SK-N-MC (cell line): ENCODE results near the gene ZNF99.
"Not testable (repeated sequence)": the region's sequence is repeated elsewhere in the genome, so short reads cannot be mapped to it uniquely, and the experiment has no call there.

ENCODE experiments used
- DNase-seq: peaks from one replicate; pipeline ENCODE4 v3.0.0-alpha.2; 2011; ENCODE audit warnings: low read depth, low spot score
- H3K27ac ChIP-seq: fragments of 200-600 bp; sonication (generic); 2 replicates; pipeline ENCODE4 v1.5.1; 2016; ENCODE audit warnings: mixed run types
- H3K36me3 ChIP-seq: fragments of 200-600 bp; sonication (generic); 2 replicates; pipeline ENCODE4 v1.6.1; 2017; ENCODE audit warnings: antibody characterized with exemption, low read length, mixed read lengths; ENCODE audit not compliant: insufficient read depth
- H3K4me3 ChIP-seq: fragments of 200-600 bp; sonication (generic); 2 replicates; pipeline ENCODE4 v1.5.1; 2016
- H3K9ac ChIP-seq: fragments of 200-600 bp; sonication (generic); 2 replicates; pipeline ENCODE4 v1.8.0; 2017; ENCODE audit warnings: mixed run types, mixed read lengths; ENCODE audit not compliant: insufficient read length
- H3K9me3 ChIP-seq: fragments of 200-600 bp; sonication (generic); 2 replicates; pipeline ENCODE4 v1.6.1; 2017; ENCODE audit warnings: low read depth, mild to moderate bottlenecking, antibody characterized with exemption, low read length, moderate library complexity, mixed read lengths
- EZH2 ChIP-seq: fragments of 200-600 bp; sonication (generic); IDR thresholded peaks from one replicate; pipeline ENCODE4 v1.6.1; 2017; ENCODE audit warnings: antibody characterized with exemption
- FOXP2 ChIP-seq: optimal IDR thresholded peaks from 2 replicates; pipeline ENCODE3; 2011; ENCODE audit warnings: mild to moderate bottlenecking, moderate library complexity; ENCODE audit not compliant: insufficient read depth; ENCODE audit errors: extremely low read length, control extremely low read depth
- POLR2AphosphoS5 ChIP-seq: IDR thresholded peaks from 2 replicates; pipeline ENCODE4 v1.6.1; 2012; ENCODE audit warnings: mild to moderate bottlenecking, low read depth, low read length, borderline replicate concordance

Gene ZNF99

GRCh38 chr19:22783651-22784410, at the start of gene ZNF99:
Gene ZNF99, minus strand, starts transcription at chr19:22784151. Its CDS starts 135 bp downstream, at chr19:22784016.
- H3K9me3 ChIP-seq, result no peaks in the 10 kb centered on the region
- H3K4me3 ChIP-seq, result no peak within 1 kb of the TSS
- DNase-seq, result no peak
- no peaks in the 10 kb centered on the region for H3K36me3 ChIP-seq
- no peak within 1 kb of the TSS for H3K9ac ChIP-seq
- TF ChIP-seq EZH2, result no peak
- no peak for TF ChIP-seq FOXP2
- no peak for TF ChIP-seq POLR2AphosphoS5
- no peak within 1 kb of the TSS for H3K27ac ChIP-seq

DNA sequence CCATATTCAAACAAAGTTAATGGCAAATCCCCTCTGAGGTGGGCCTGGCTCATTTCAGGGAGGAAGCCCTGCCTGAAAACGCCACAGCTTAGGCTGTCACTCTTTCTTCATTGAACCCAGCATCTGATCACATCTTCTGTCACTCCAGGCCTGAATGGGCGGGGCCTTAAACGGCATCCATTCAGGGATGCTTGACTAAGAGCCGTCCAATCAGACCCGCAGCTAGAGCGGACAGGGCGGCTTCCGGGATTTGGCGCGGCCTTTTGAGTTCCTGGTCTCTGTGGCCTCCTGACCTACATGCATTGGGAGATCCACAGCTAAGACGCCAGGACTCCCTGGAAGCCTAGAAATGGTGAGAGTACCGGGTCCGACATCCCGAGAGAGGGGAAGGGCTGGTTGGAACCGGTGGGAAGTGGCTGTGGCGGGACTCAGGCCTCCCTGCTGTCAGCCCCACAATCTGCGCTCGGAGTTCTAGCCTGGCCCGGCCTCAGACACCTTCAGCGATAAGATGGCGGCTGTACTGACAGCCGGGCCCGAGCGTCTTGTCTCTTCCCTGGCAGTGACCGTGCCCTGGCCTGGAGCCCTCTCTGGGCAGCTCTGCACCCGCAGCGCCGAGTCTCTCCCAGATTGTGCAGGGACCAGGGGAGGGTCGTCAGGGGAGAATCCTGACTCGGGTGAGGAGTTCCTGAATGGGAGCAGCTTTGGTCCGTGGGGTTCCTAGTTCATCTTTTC, 48.2 kb upstream of the ZNF99 start, which contains the start of gene ZNF723:
TSS of gene ZNF723 (plus strand) at position 261 of the 732 bp plus-strand sequence. CDS start at position 350, 89 bp downstream.
- Histone ChIP-seq H3K9me3 (no peaks in the 10 kb centered on the region), H3K9ac (no peak within 1 kb of the TSS), H3K36me3 (no peaks in the 10 kb centered on the region), H3K27ac (no peak within 1 kb of the TSS), H3K4me3 (no peak within 1 kb of the TSS)
- TF ChIP-seq EZH2 (no peak), FOXP2 (no peak), POLR2AphosphoS5 (no peak)
- DNase-seq, result no peak

- Histone ChIP-seq H3K9me3 (no peaks in the 10 kb centered on the region), H3K27ac (no peak overlapping the region), H3K36me3 (no peaks in the 10 kb centered on the region), H3K9ac (no peak overlapping the region), H3K4me3 (no peak overlapping the region)
- TF ChIP-seq POLR2AphosphoS5 (no peak), FOXP2 (no peak), EZH2 (no peak)
- DNase-seq, result no peak
These were observed 47.3 kb upstream of the ZNF99 start for GRCh38 chr19:22831211-22831610.

DNA sequence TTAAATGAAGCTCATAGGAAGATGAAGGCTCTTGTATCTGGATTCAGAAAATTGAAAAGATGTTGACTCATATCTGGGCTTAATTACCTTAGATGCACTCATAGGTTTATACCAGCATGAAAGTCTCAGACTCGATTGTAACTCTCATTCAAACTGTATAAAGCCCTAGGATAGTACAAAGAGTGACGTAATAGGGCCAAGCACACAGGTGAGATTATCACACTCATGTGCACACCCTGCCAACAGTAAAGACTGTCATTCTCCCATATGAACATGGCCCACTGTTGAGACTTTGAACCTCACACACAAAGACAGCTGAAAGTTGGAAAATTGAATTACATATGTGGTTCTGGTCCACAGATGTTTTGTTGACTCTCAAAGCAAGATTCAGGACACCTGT, 30.2 kb upstream of the ZNF99 start:
- no peaks in the 10 kb centered on the region for H3K36me3 ChIP-seq
- H3K9me3 ChIP-seq, result no peaks in the 10 kb centered on the region
- TF ChIP-seq POLR2AphosphoS5, result no peak
- TF ChIP-seq FOXP2, result no peak
- no peak for TF ChIP-seq EZH2
- no peak overlapping the region for H3K27ac ChIP-seq
- H3K9ac ChIP-seq, result no peak overlapping the region
- no peak for DNase-seq
- no peak overlapping the region for H3K4me3 ChIP-seq

GRCh38 chr19:22807061-22807835, 23.3 kb upstream of the ZNF99 start:
- DNase-seq, result no peak
- H3K9ac ChIP-seq, result no peak overlapping the region
- H3K4me3 ChIP-seq, result no peak overlapping the region
- no peak overlapping the region for H3K27ac ChIP-seq
- TF ChIP-seq EZH2, result no peak
- no peak for TF ChIP-seq FOXP2
- TF ChIP-seq POLR2AphosphoS5, result no peak
- H3K36me3 ChIP-seq, result no peaks in the 10 kb centered on the region
- no peaks in the 10 kb centered on the region for H3K9me3 ChIP-seq

- Histone ChIP-seq H3K9me3 (no peaks in the 10 kb centered on the region), H3K9ac (no peak overlapping the region), H3K27ac (no peak overlapping the region), H3K4me3 (no peak overlapping the region), H3K36me3 (no peaks in the 10 kb centered on the region)
- DNase-seq, result no peak
- TF ChIP-seq POLR2AphosphoS5, result no peak
- no peak for TF ChIP-seq EZH2
- TF ChIP-seq FOXP2, result no peak
These were observed 22.5 kb upstream of the ZNF99 start for GRCh38 chr19:22806418-22806817.

DNA sequence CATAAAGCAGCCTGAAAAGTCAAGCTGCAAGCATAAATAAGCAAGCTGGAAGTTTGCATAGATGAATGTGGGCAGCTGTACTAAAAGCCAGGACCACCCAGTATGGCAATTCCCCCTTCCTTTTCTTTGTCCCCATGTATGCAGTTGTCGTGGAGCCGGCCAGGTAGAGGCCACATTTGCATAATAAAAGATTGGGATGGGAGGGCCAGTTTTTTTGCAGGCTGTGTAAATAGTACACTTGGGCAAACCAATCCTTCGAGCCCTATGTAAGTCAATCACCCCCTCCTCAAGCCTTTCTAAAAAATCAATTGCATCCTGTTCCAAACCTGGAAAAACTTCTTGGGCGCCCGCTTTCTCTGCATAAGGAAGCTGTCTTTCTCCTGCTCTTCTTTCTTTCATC, 13.1 kb upstream of the ZNF99 start:
- TF ChIP-seq FOXP2 (no peak), EZH2 (no peak), POLR2AphosphoS5 (no peak)
- Histone ChIP-seq H3K9me3 (no peaks in the 10 kb centered on the region), H3K36me3 (no peaks in the 10 kb centered on the region), H3K27ac (no peak overlapping the region), H3K9ac (no peak overlapping the region), H3K4me3 (no peak overlapping the region)
- no peak for DNase-seq

DNA sequence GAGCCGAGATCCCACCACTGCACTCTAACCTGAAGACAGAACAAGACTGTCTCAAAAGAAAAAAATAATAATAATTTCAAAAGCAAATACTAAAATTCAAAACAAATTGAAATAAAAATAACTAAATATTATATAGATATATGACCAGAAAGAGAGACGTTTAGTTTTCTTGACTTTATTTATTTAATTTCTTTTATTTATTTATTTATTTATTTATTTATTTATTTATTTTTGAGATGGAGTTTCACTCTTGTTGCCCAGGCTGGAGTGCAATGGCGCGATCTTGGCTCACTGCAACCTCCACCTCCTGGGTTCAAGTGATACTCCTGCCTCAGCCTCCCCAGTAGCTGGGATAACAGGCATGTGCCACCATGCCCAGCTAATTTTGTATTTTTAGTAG, 8.9 kb upstream of the ZNF99 start:
- H3K36me3 ChIP-seq, H3K4me3 ChIP-seq, H3K9me3 ChIP-seq, H3K27ac ChIP-seq, H3K9ac ChIP-seq, DNase-seq: not testable (repeated sequence)
